OCI-LY7 (cell line): Measurements from ENCODE around the gene SLC22A9.

ENCODE experiments used
- EZH2phosphoT487 ChIP-seq: fragments of 200-600 bp; sonication (generic); IDR thresholded peaks from 2 replicates; pipeline ENCODE4 v1.6.1; 2018; ENCODE audit warnings: low read depth, borderline replicate concordance, mild to moderate bottlenecking, mixed run types, antibody characterized with exemption, low read length, moderate library complexity, mixed read lengths
- TF ChIP-seq, protein P1 (sequence below): fragments of 200-600 bp; sonication (generic); conservative IDR thresholded peaks from 2 replicates; pipeline ENCODE4 v1.5.1; 2014; ENCODE audit warnings: mild to moderate bottlenecking, antibody characterized with exemption, low read length, moderate library complexity, mixed read lengths

DNA sequence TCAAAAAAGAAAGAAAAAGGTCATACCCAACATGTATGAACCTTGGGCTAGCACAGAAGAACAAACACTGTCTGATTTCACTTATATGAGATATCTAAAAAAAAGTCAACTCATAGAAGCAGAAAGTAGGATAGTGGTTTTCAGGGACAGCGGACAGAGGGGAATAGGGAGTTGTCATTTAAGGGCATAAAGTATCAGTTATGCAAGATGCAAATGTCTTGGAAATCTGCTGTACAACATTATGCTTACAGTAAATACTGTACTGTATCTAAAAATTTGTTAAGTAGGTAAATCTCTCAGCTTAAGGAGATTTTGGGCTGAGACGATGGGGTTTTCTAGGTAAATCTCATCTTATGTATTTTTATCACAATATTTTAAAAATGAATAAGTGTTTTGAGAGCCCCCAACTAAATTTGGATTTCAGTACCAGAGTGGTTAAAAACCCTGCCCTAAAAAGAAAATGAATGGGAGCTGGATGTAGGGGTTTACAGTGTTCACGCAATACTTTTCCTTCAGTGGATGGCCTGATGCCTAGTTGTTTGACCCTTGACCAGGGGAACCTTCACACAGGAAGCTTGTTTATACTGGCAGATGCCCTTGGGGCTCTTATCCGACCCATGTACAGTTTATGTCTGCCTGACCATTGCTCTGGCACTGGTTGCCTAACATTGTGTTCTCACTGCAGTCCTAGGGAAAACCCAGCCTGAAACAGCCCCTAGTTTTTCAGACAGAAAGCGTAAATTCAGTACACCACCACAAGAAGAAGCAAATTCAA is 34.8 kb downstream of the SLC22A9 start:
- TF ChIP-seq, protein P1, sequence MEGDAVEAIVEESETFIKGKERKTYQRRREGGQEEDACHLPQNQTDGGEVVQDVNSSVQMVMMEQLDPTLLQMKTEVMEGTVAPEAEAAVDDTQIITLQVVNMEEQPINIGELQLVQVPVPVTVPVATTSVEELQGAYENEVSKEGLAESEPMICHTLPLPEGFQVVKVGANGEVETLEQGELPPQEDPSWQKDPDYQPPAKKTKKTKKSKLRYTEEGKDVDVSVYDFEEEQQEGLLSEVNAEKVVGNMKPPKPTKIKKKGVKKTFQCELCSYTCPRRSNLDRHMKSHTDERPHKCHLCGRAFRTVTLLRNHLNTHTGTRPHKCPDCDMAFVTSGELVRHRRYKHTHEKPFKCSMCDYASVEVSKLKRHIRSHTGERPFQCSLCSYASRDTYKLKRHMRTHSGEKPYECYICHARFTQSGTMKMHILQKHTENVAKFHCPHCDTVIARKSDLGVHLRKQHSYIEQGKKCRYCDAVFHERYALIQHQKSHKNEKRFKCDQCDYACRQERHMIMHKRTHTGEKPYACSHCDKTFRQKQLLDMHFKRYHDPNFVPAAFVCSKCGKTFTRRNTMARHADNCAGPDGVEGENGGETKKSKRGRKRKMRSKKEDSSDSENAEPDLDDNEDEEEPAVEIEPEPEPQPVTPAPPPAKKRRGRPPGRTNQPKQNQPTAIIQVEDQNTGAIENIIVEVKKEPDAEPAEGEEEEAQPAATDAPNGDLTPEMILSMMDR: no peak
- no peak for TF ChIP-seq EZH2phosphoT487
